HFF-Myc (cell line): ENCODE results near the gene DNAH10.

ENCODE experiments used
- DNase-seq: peaks from one replicate; pipeline ENCODE4 v3.0.0-alpha.2; 2011; ENCODE audit warnings: low read depth; ENCODE audit errors: extremely low read depth
- H3K4me3 ChIP-seq: replicated peaks from 2 replicates; pipeline ENCODE4 v1.5.1; 2011; ENCODE audit warnings: low read depth, mild to moderate bottlenecking, control low read depth, low read length
- TF ChIP-seq, protein P1 (sequence below): IDR thresholded peaks from 2 replicates; pipeline ENCODE4 v1.5.1; 2012; ENCODE audit warnings: mild to moderate bottlenecking, low read depth, low read length, control low read depth; ENCODE audit errors: missing control alignments

DNAH10 gene

GRCh38 chr12:123879101-123879500 lies 117.0 kb downstream of the DNAH10 start:
- TF ChIP-seq, protein P1, sequence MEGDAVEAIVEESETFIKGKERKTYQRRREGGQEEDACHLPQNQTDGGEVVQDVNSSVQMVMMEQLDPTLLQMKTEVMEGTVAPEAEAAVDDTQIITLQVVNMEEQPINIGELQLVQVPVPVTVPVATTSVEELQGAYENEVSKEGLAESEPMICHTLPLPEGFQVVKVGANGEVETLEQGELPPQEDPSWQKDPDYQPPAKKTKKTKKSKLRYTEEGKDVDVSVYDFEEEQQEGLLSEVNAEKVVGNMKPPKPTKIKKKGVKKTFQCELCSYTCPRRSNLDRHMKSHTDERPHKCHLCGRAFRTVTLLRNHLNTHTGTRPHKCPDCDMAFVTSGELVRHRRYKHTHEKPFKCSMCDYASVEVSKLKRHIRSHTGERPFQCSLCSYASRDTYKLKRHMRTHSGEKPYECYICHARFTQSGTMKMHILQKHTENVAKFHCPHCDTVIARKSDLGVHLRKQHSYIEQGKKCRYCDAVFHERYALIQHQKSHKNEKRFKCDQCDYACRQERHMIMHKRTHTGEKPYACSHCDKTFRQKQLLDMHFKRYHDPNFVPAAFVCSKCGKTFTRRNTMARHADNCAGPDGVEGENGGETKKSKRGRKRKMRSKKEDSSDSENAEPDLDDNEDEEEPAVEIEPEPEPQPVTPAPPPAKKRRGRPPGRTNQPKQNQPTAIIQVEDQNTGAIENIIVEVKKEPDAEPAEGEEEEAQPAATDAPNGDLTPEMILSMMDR: no peak
- no peak for DNase-seq
- no peak overlapping the region for H3K4me3 ChIP-seq

GRCh38 chr12:123879691-123880090 lies 117.6 kb downstream of the DNAH10 start:
- H3K4me3 ChIP-seq: no peak overlapping the region
- TF ChIP-seq, protein P1: no peak
- DNase-seq: no peak

DNA sequence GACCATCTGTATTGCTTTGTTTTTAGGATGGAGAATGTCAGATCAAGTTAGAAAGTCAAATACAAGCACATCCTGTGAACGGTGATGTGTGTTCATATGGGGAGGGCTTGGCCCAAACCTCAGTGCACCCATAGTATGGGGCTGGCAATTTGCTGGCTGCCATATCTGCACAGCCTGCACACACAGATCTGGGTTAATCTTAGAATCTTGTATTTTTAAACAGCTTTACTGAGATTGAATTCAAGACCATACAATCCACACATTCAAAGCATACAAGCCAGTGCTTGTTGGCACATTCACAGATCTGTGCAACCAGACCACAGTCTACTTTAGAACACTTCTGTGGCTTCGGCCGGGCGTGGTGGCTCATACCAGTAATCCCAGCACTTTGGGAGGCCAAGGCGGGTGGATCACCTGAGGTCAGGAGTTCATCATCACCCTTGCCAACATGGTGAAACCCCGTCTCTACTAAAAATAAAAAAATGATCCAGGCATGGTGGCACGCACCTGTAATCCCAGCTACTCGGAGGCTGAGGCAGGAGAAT lies 120.1 kb downstream of the DNAH10 start:
- no peak for DNase-seq
- H3K4me3 ChIP-seq: no peak overlapping the region
- TF ChIP-seq, protein P1: no peak

GRCh38 chr12:123886258-123886657 lies 124.2 kb downstream of the DNAH10 start:
- TF ChIP-seq, protein P1: no peak
- no peak for DNase-seq
- H3K4me3 ChIP-seq: no peak overlapping the region

DNA sequence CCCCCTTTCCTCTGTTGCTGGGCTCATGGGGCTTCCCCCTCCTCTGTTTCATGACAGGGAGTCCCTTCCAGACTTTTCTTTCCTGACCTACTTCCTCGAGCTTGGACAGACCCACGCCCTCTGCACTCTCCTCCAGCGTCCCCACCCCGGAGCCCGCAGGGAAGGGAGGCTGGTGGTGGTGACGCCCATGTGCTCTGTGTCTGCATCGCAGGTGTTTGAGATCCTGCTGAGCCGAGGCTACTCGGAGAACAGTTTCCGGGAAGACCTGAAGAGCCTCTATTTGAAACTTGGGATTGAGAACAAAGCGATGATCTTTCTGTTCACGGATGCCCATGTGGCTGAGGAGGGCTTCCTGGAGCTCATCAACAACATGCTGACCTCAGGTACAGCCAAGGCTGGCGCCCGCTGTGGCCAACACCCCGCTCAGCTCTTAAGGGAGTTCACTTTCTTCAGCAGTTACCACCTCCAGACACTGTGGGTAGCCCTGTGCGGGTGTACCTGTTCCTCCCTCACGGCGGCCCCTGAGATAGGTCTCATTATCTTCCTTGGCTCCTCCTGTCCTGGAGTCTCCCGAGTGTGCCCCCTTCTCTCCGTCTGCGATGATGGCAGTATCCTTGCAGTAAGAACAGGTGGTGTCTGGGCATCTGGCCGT lies 125.0 kb downstream of the DNAH10 start:
- TF ChIP-seq, protein P1: no peak

DNA sequence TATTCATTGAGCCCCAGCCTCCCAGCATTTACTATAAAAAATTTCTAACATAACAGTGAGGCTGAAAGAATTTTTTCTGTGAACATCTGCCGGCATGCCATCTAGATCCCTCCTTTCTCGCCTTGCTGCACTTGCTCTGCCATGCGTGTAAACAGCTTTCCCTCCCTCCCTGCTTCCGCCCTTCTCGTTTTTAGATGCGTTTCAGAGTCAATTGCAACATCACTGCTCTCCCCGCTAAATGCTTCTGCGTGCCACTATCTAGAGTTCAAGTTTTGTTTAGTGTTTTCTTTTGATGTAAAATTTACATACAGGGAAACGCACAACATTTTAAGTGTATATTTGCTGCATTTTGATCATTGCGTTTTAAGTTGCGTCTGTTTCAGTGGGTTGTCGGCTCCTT lies 126.9 kb downstream of the DNAH10 start:
- TF ChIP-seq, protein P1: no peak
- H3K4me3 ChIP-seq: no peak overlapping the region
- DNase-seq: no peak

More for the DNA sequence above, 125.0 kb downstream of the DNAH10 start:
- no peak for DNase-seq
- H3K4me3 ChIP-seq: no peak overlapping the region
